ENCODE data around the gene BEND3. TPM values are rescaled to one million over a fixed set of nuclear protein-coding genes. Genes with fewer than 3 reads are reported as not detected.
"Not testable (repeated sequence)": the region's sequence is repeated elsewhere in the genome, so short reads cannot be mapped to it uniquely, and the experiment has no call there.

The BEND3 gene
- total RNA-seq (2014; rRNA removed) = 2.9 and 3.3 TPM in 2 replicates
- polyA plus RNA-seq (2012) = 1.4 TPM

DNA sequence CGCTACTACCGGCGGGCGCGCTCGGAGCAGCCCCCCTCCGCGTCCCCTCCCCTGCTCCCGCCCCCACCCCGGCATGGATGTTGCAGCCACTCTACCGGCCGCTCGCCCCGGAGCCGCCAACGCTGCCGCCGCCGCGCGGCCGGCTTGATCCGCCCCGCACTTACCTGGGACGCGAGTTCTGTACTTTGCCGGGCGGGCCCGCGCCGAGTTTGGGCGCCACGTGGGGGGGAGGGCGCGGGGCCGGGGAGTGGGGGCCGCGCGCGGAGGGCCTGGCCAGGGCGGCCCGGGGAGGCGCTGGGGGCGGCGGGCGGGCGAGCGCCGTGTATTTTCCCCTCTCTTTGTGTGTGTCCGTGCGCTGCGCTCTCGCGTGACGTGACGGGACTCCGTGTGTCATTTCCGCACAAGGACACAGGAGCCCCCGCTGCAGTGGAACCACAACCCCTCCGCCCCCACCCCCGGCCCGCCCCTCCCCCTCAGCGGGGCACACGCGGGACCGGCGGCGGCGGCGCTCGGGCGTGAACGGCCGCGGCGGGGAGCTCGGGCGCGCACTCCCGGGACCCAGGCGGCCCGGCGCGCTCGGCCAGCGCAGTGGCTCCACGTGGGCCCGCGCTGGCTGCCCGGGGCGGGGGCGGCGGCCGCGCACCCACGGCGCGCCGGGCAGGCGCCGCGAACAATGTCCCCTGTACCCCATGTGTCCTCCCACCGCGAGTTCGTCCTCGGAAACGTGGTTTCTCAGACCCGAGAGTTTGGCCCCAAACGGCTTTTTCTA is at the start of gene BEND3:
Gene BEND3 (minus strand): TSS at position 590 of the 769 bp plus-strand sequence. CDS start 16,230 bp downstream, outside the sequence.
- DNase-seq (ENCODE audit: low read depth) = peak; percentile 9

DNA sequence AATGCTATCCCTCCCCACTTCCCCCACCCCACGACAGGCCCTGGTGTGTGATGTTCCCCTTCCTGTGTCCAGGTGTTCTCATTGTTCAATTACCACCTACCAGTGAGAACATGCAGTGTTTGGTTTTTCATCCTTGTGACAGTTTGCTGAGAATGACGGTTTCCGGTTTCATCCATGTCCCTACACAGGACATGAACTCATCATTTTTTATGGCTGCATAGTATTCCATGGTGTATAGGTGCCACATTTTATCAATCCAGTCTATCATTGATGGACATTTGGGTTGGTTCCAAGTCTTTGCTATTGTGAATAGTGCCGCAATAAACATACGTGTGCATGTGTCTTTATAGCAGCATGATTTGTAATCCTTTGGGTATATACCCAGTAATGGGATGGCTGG is 49.0 kb upstream of the BEND3 start:
- DNase-seq (ENCODE audit: low read depth) = not testable (repeated sequence)

DNA sequence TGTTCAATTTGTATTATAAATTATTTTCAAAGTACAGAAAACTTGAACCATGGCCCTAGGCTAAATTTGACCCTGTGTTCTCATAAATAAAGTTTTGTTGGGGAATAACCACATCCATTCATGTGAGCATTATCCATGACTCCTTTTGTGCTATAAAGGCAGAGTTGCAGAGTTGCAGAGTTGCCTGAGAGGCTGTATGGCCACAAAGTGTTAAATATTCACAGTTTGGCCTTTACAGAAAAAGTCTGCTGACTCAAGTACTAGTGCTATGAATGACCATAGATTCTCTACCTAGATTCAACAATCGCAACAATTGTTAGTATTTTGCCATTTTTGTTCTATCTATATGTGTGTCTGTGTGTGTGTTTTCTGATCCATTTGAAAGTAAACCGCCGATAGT is 46.2 kb upstream of the BEND3 start:
- no peak for DNase-seq (ENCODE audit: low read depth)

DNA sequence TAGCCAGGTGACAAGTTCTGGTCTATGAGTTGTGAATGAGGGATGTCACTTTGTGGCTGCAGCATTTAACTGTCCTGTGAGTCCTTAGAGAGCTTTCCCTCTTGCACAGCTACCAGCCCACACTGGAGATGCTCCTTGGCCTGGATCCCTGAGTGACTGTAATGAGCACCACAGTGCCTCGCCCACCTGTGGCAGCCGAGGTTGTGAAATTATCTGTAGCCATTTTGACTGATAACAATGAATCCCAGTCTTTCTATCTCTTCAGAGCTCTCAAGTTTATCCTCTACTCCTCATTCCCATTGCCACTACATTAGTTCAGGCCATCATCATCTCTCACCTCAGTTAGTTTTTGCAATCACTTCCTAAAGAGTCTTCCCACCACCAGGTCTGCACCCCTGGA is 41.3 kb upstream of the BEND3 start:
- no peak for DNase-seq (ENCODE audit: low read depth)

DNA sequence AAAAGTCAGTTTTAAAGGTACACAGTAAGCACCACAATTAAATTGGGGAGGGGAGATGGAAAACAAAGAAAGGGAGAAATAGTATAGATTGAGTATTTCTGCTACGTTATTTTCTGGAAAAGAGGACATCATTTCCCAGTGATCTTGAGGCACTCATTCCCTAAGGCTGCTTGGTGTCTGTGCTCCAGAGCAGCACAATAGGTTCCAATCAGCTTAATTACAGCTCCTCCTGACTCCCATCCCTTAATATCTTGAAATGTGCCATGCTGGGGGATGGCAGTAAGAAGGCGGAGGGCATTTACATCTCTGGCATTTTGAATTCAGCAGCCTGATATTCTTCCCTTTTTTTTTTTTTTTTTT is 39.5 kb upstream of the BEND3 start:
- DNase-seq (ENCODE audit: low read depth) = no peak

DNA sequence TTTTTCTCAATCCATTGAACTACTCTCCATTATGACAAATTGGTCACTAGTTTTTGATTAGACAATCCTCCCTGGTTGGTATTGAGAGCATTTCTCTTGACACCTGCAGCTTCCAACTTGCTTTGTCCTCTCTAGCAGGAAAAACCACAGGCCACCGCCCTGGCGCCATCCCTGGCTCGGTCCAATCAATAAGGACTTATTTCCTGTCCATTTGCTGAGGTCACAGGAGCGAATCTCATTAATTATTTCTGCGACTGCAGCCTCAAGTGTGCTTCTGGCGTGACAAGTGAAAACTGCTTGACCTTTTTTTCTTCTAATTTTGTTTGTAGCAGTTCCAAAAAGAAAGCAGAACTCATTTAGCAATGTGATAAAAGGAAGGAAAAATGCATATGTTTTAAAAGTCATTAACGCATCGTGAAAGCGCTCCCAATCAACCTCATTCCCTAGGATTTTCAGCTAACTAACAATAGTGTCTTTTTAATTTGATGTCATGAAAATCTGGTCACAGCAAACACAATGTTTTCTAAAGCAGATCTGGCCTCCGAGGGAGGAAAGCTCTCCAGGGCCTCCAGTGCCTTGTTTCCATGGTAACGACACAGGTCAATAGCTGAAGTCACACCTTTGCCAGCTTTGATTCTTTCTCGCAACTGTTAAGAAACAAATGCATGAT is 39.0 kb upstream of the BEND3 start:
- no peak for DNase-seq (ENCODE audit: low read depth)

DNA sequence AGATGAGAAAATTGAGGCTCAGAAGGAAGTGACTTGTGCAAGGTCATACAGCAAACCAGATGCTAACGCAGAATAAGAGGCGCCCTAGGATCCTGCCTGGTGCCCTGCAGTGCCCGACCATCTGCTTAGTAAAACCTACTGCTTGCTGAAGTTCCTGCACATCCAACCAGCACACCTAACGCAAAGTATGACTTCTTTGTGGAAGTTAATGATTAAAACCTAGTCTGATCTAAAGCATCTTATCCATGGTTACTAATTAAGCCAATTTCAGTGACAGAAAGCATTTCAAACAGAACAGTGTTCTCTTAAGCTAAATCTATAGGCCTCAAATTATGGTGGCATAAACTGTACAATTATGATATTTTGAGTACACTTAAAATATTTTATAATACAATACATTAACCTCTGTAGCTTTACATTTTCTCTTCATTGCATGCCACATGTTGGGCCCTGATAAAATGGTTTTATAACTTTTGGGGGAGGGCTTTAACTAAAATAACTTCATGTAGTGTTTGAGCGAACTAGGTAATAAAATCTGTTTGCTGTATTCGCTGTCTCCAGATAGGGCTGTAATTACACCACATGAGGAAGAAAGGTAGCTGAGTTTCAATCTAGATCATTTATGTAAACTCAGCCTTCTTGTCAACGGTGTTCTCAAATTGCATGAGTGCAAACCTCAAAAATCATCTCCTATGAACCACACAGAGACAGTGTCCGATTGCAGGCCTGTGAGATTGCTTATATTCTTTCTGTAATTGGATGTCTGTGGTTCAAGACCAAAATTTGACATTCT is 37.5 kb upstream of the BEND3 start:
- DNase-seq (ENCODE audit: low read depth) = no peak

DNA sequence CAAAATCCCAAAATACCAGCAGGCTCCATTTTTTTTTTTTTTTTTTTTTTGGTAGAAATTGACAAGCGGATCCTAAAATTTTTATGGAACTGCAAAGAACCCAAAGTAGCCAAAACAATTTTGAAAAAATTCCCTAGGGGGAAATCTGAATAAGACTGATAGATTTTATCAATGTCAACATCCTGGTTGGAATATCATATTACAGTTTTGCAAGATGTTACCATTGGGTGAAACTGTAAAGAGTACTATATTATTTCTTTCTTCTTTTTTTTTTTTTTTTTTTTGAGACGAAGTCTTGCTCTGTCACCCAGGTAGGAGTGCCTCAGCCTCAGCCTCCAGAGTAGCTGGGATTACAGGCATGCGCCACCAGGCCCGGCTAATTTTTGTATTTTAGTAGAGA is 29.4 kb upstream of the BEND3 start:
- DNase-seq (ENCODE audit: low read depth) = no peak

DNA sequence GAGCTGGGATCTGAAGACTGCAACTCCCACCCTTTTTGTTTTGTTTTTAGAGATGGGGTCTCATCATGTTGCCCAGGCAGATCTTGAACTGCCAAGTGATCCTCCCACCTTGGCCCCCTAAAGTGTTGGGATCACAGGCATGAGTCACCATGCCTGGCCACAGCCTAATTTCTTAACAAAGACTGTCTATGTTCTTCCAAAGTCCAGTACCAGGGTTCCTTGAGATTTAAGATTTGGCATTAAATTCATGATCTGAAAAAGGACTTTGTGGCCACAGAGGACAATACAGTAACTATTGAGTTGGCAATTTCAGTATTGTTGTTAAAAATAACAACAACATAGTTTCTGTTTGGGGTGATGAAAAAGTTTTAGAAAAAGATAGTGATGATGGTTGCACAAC is 28.7 kb upstream of the BEND3 start:
- DNase-seq (ENCODE audit: low read depth) = no peak

DNA sequence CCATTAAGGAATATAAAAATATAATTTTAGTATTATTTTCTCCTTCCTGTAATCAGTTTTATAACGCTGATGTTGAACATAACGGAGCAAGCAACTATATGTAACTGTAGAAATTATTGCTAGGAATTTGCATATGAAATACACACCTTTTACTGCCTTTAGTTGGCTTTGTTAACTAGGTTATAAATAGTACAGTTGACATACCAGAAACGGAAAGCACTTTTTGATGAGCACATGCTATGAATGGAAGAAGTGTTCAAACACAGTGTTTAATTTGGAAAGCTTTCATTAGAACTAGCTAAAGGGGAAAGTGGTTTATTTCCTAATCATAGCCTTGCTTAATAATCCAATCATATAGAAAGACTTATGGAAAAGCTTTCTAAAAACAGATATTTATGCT is 25.3 kb upstream of the BEND3 start:
- DNase-seq (ENCODE audit: low read depth) = no peak

DNA sequence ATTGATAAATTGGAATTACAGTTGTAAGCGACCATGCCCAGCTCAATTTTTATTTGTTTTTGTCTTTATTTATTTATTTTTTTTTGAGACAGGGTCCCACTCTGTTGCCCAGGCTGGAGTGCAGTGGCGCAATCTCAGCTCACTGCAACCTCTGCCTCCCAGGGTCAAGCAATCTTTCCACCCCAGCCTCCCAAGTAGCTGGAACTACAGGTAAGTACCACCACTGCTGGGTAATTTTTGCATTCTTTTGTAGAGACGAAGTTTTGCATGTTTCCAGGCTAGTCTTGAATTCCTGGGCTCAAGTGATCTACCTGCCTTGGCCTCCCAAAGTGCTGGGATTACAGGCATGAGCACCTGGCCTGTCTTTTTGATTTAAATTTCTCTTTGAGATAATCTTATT is 21.0 kb upstream of the BEND3 start:
- not testable (repeated sequence) for DNase-seq (ENCODE audit: low read depth)

DNA sequence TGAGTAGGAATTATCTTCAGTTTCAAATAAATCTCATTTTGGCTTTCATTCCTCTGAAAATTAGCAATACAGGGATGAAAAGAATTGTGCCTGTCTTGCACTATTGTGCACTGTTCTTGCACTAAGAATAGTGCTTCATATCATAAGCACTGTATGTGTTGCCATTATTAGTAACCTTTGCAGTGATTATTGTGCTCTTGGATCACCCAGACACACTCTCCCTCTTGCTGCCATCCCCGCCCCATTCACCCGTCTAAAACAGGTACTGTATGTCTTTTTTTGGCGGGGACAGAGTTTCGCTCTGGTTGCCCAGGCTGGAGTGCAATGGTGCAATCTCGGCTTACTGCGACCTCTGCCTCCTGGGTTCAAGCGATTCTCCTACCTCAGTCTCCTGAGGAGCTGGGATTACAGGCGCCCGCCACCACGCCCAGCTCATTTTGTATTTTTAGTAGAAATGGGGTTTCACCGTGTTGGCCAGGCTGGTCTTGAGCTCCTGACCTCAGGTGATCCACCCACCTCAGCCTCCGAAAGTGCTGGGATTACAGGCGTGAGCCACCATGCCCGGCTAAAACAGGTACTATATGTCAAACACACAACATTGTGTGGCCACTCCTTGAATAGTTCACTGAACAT is 19.8 kb upstream of the BEND3 start:
- DNase-seq (ENCODE audit: low read depth) = not testable (repeated sequence)

DNA sequence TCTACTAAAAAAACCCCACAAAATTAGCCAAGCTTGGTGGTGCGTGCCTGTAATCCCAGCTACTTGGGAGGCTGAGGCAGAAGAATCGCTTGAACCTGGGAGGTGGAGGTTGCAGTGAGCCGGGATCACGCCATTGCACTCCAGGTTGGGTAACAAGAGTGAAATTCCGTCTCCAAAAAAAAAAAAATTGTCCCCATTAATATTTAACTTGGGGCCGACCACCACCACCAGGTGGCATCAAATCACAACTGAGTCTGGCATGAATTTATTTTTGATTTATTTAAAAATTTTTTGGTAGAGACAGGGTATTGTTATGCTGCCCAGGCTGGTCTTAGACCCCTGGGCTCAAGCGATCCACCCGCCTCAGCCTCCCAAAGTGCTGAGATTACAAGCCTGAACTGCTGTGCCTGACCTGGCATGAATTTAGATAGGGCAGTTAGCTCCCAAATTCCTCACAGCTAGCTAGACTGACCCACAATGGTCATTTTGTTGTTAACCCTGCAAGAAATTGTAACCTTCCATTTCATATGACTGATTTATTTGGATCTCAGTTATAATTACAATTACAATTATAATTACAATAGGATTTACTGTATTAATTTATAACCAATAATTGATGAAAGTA is 17.1 kb upstream of the BEND3 start:
- DNase-seq (ENCODE audit: low read depth) = peak; percentile 22

DNA sequence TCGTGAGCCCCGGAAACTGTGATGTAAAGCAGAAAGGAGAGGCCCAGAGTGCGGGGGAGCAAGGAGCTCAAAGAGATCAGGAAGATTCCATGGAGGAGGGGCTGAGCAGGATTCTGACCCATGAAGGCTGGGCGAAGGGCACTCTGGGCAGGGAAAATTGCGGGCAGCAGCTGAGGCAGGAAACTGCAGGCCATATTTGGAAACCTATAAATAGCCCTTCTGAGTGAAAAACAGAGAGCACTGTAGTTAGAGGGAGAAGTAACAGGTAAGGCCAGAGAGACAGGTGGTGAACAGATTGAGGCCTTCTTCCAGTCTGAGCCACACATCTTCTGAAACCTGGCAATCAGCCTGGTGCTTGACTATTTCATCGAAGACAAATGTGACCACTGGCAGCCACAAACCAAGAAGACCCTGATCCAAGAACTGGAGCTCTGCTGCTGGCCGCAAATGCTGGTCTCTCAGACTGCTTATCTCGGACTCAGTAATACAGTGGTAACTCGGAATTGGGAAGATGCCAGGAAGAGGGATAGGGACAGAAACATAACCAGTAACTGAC is 14.1 kb upstream of the BEND3 start:
- no peak for DNase-seq (ENCODE audit: low read depth)

DNA sequence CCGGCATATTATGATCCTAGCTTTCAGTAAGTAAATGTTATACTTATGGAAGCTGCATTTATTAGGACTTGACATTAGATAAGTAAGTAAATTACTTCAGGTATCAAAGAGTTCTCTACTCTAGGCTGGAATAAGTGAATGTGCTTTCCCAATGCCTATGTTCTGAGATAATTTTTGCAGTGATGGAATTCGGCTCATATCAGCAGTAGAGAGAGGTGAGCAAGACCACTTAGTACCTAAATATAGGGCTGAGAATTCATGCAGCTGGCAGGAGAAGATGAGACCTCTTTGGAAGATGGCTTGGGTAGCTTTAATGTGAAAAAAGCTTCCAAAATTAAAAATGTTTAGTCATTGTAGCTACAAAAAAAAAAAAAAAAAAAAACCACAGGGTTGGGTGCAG is 13.3 kb upstream of the BEND3 start:
- DNase-seq (ENCODE audit: low read depth) = no peak

DNA sequence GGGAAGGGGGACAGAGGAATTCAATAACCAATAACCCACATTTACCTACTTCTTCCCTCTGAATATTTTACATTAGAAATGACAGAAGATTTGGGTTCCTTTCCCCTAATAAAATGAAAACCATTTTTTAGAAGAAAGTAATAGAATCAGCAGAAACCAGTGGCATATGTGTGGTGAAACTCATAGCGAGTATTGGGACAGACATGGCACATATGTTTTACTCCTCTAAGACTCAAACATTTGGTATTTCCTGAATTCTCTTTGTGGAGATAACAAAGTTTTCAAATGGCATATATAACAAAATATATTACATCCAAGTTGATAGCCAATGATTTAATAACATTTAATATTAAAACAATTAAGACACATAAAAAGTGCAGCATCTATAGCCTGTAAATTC is 12.9 kb upstream of the BEND3 start:
- DNase-seq (ENCODE audit: low read depth) = no peak

DNA sequence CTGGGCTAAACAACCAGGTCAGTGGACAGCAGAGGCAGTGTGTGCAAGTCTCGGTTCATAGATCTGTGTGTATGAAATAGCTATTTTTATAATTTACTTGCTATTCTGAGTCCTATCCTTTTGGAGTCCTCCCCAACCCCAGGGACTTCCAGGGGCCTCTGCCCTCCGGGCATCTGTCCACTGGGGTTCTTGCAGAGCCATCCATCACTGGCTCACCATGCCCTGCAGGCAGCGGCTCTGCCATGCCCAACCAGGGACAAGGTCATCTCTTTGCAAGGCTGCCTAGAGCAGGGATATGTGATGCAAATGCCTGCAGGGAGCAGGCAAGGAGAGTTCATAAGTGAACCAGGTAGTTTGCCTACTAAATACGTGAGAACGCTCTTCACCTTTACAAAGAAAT is 10.5 kb upstream of the BEND3 start:
- DNase-seq (ENCODE audit: low read depth) = no peak

DNA sequence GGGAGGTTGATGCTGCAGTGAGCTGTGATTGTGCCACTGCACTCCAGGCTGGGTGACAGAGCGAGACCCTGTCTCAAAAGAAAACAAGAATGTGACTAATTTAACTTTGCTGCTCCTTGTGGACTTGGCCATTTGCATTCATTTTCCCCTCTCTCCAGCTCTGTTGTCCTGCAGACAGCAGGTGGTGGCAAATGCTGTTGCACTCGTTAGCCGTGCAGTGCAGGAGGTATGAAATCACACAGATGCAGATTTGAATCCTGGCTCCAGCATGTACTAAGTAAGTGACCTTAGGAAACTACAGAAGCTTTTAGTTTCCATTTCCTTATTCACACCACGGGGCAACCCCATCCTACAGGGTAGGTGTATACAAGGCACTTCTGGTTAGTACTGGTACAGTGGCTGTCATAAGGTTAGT is 9.6 kb upstream of the BEND3 start:
- DNase-seq (ENCODE audit: low read depth) = no peak

DNA sequence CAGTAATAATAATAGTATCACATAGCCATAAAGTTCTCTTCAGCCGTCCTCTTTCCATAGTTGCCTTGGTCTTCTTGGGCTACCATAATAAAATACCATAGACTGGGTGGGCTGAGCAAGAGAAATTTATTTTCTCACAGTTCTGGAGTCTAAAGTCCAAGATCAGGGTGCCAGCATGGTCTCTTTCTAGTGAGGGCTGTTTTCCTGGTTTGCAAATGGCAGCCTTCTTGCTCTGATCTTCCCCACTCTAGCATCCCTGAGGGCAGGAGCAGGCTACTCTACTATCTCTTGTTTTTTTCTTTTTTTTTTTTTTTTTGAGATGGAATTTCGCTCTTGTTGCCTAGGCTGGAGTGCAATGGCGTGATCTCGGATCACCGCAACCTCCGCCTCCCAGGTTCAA is 8.2 kb upstream of the BEND3 start:
- DNase-seq (ENCODE audit: low read depth) = no peak

DNA sequence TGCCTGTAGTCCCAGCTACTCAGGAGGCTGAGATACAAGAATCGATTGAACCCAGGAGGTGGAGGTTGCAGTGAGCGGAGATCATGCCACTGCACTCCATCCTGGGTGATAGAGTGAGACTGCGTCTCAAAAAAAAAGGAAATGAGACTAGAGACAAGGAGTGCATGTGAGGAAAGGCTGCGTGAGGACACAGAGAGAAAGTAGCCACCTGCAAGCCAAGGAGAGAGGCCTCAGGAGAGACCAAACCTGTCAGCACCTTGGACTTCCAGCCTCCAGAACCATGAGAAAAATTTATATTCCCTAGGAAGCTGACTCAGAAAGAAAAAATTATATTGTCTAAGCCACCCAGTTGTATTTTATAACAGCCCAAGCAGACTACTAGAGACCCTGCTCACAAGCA is 7.4 kb upstream of the BEND3 start:
- DNase-seq (ENCODE audit: low read depth) = no peak

DNA sequence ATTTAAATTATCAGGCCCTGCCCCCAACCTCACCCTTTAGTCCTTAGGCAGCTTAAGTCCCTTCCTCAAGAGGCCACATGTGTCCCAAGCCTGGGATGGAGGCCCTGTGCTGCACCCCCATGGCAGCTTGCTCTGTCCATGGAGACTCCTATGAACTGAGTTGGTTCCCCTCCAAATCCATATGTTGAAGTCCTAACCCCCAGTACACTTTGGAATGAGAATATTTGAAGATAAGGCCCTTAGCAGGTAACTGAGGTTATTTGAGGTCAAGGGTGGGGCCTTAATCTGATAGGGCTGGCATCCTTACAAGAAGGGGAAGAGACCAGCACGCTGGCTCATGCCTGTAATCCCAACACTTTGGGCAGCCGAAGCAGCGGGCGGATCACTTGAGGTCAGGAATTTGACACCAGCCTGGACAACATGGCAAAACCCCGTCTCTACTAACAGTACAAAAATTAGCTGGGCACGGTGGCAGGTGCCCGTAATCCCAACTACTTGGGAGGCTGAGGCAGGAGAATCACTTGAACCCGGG is 6.7 kb upstream of the BEND3 start:
- no peak for DNase-seq (ENCODE audit: low read depth)
